ENCODE data around the gene TWIST2. TPM values are rescaled to one million over a fixed set of nuclear protein-coding genes. Genes with fewer than 3 reads are reported as not detected.

Gene TWIST2
- total RNA-seq, 1 experiment from 2014 or later = 5.0 TPM

GRCh38 chr2:238930216-238930615 lies 82.3 kb downstream of the TWIST2 start:
- H3K36me3 ChIP-seq (ENCODE audit: low read depth) = no peaks in the 10 kb centered on the region
- POLR2A ChIA-PET (ENCODE audit: unreplicated experiment) = no interaction called here

DNA sequence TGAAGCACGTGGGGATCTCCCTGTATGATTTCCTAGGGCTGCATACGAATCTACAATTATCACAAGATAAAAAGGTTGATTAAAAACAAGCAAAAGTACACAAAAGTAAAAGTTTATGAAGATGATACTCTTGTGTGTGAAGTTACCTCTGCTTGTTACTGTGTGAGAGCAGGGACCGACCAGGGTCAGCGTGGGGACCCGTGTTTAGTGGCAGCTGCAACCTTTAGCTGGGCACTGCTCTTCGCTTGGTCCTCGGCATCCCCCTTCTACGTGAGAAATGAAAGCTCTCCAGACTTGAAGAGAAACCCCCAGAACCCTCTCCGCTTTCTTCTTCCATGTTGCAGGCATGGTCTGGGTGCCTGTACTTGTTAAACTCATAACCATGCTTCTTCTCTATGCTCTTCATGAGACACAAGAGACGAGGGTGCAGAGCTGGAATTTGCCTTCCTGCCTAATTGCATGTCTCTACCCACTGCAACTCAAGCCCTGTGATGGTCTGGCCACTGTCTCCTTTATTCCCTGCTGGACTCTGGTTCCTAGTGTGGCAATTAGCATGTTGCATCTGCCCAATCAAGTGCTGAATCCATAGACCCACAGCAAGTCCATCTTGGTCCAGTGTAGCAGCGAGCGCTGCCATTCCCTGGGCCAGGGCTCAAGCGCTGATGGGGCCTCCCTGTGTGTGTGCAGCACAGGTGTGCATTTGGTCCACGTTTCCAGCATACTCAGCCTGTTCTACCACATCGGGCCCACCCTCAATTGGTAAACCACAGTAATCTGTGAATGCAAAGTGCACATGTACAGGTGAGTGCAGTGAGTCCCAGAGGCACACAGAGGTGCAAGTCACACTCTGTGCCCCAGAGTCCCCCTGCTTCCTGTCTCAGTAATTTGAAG lies 88.5 kb downstream of the TWIST2 start:
- no peaks in the 10 kb centered on the region for H3K4me1 ChIP-seq (replicated peaks; ENCODE audit: insufficient read depth)
- H3K4me3 ChIP-seq = no peak overlapping the region
- H3K79me2 ChIP-seq (ENCODE audit: low read depth) = no peaks in the 10 kb centered on the region
- no TSS peak for BruUV-seq (replicated peaks)
- peaks cover 68% of the 10 kb centered on the region for H3K27me3 ChIP-seq (ENCODE audit: insufficient read depth, low read depth)
- H3K9me2 ChIP-seq (ENCODE audit: insufficient read depth) = 0 out of 2 replicates have a peak, but pooled peaks cover 4% of the 10 kb centered on the region
- no peaks in the 10 kb centered on the region; the same call in 1 of the 2 replicates for H3K9me3 ChIP-seq (ENCODE audit: insufficient read depth, low read depth)
- no peaks in the 10 kb centered on the region for H4K20me1 ChIP-seq (ENCODE audit: insufficient read depth)
- no peak overlapping the region for H3K27ac ChIP-seq
- POLR2A ChIA-PET (ENCODE audit: unreplicated experiment) = no interaction called here
- no peaks in the 10 kb centered on the region for H3K36me3 ChIP-seq (ENCODE audit: low read depth)
- intact Hi-C loops (cut with micrococcal nuclease; ENCODE audit: unreplicated experiment) = no loop called here
- no peak overlapping the region for H3K4me2 ChIP-seq
- no peak for DNase-seq
- TF ChIP-seq, protein P1, sequence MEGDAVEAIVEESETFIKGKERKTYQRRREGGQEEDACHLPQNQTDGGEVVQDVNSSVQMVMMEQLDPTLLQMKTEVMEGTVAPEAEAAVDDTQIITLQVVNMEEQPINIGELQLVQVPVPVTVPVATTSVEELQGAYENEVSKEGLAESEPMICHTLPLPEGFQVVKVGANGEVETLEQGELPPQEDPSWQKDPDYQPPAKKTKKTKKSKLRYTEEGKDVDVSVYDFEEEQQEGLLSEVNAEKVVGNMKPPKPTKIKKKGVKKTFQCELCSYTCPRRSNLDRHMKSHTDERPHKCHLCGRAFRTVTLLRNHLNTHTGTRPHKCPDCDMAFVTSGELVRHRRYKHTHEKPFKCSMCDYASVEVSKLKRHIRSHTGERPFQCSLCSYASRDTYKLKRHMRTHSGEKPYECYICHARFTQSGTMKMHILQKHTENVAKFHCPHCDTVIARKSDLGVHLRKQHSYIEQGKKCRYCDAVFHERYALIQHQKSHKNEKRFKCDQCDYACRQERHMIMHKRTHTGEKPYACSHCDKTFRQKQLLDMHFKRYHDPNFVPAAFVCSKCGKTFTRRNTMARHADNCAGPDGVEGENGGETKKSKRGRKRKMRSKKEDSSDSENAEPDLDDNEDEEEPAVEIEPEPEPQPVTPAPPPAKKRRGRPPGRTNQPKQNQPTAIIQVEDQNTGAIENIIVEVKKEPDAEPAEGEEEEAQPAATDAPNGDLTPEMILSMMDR (conservative IDR thresholded peaks at IDR 0.05) = no peak
- no peak for TF ChIP-seq EZH2 (IDR thresholded peaks at IDR 0.05; ENCODE audit: low read depth)
- CTCF ChIA-PET = no interaction called here
- H3F3A ChIP-seq (ENCODE audit: insufficient read depth, low read depth) = no peaks in the 10 kb centered on the region
- H2AFZ ChIP-seq = no peak overlapping the region

More at GRCh38 chr2:238930216-238930615, 82.3 kb downstream of the TWIST2 start:
- Histone ChIP-seq H3K4me1 (replicated peaks; ENCODE audit: insufficient read depth) (no peaks in the 10 kb centered on the region), H3K4me2 (no peak overlapping the region), H3F3A (ENCODE audit: insufficient read depth, low read depth) (no peaks in the 10 kb centered on the region), H3K27me3 (ENCODE audit: insufficient read depth, low read depth) (peaks cover 88% of the 10 kb centered on the region), H3K79me2 (ENCODE audit: low read depth) (no peaks in the 10 kb centered on the region), H3K4me3 (no peak overlapping the region), H3K9me3 (ENCODE audit: insufficient read depth, low read depth) (no peaks in the 10 kb centered on the region), H3K27ac (no peak overlapping the region), H3K9me2 (ENCODE audit: insufficient read depth) (0 out of 2 replicates have a peak, but pooled peaks cover 6% of the 10 kb centered on the region), H4K20me1 (ENCODE audit: insufficient read depth) (no peaks in the 10 kb centered on the region), H2AFZ (no peak overlapping the region)
- CTCF ChIA-PET = no interaction called here
- intact Hi-C loops (cut with micrococcal nuclease; ENCODE audit: unreplicated experiment) = no loop called here
- TF ChIP-seq, protein P1 (conservative IDR thresholded peaks at IDR 0.05) = no peak
- TF ChIP-seq EZH2 (IDR thresholded peaks at IDR 0.05; ENCODE audit: low read depth) = no peak
- no peak for DNase-seq
- BruUV-seq (replicated peaks) = no TSS peak

- POLR2A ChIA-PET (ENCODE audit: unreplicated experiment) = no interaction called here
These were observed 90.1 kb downstream of the TWIST2 start for GRCh38 chr2:238938003-238938400.

More at GRCh38 chr2:238938003-238938400, 90.1 kb downstream of the TWIST2 start:
- no peaks in the 10 kb centered on the region for H3K36me3 ChIP-seq (ENCODE audit: low read depth)
- H3K4me1 ChIP-seq (replicated peaks; ENCODE audit: insufficient read depth) = no peaks in the 10 kb centered on the region
- no peak overlapping the region for H3K4me3 ChIP-seq
- DNase-seq = no peak
- no peaks in the 10 kb centered on the region for H3F3A ChIP-seq (ENCODE audit: insufficient read depth, low read depth)
- H3K27ac ChIP-seq = no peak overlapping the region
- no peaks in the 10 kb centered on the region for H3K9me2 ChIP-seq (ENCODE audit: insufficient read depth)
- no peak for TF ChIP-seq EZH2 (IDR thresholded peaks at IDR 0.05; ENCODE audit: low read depth)
- TF ChIP-seq, protein P1 (conservative IDR thresholded peaks at IDR 0.05) = no peak
- no TSS peak for BruUV-seq (replicated peaks)
- CTCF ChIA-PET = interaction anchor here (0.6 to 0.7 kb wide), 2 partner anchors 471 to 524 kb away, joined by 3 read pairs; no protein-coding TSS in a partner anchor
- H4K20me1 ChIP-seq (ENCODE audit: insufficient read depth) = no peaks in the 10 kb centered on the region
- H3K9me3 ChIP-seq (ENCODE audit: insufficient read depth, low read depth) = no peaks in the 10 kb centered on the region; the same call in 1 of the 2 replicates
- no peak overlapping the region for H2AFZ ChIP-seq
- intact Hi-C loops (cut with micrococcal nuclease; ENCODE audit: unreplicated experiment) = no loop called here
- no peaks in the 10 kb centered on the region for H3K79me2 ChIP-seq (ENCODE audit: low read depth)
- no peak overlapping the region for H3K4me2 ChIP-seq
- H3K27me3 ChIP-seq (ENCODE audit: insufficient read depth, low read depth) = peaks cover 74% of the 10 kb centered on the region
